Measurements from ENCODE around the gene RGS8. TPM values are rescaled to one million over a fixed set of nuclear protein-coding genes. Genes with fewer than 3 reads are reported as not detected.

Gene RGS8
- total and polyA plus RNA-seq, 4 donors: 0.05 TPM; not detected in 3

DNA sequence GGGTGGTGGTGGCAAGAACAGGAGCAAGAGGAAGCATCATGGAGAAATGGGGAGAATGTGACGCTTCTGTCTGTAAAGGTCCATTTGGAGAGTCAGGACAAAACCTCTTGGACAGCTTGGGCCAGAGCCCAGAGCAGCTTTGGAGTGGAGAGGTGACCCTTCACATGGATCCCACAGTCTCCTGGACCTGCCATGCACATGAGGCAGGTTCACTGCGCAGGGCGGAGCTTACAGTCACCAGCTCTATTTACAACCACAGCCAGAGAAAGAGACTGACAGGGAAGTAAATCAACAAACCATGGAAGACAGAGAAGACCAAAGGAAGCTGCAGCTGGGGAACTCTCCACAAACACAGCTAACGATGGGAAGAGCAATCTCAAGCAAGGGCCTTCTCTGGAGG lies 828 bp upstream of the RGS8 start:
- H3K9me3 ChIP-seq (ENCODE audit: control insufficient read depth in 4 of 4, low read length in 3 of 4): no peaks in the 10 kb centered on the region
- no peak for TF ChIP-seq TAF1 (conservative IDR thresholded peaks at IDR 0.05)
- TF ChIP-seq SP1 (IDR thresholded peaks at IDR 0.05): no peak
- TF ChIP-seq MAX (IDR thresholded peaks at IDR 0.05): no peak
- no peak for TF ChIP-seq GABPA (IDR thresholded peaks at IDR 0.05 in 1 of 2, conservative IDR thresholded peaks at IDR 0.05 in 1 of 2)
- no peak for TF ChIP-seq HNF4A (conservative IDR thresholded peaks at IDR 0.05)
- TF ChIP-seq RXRA (IDR thresholded peaks at IDR 0.05): no peak
- no peak for TF ChIP-seq FOXA1 (IDR thresholded peaks at IDR 0.05)
- no peak for TF ChIP-seq CTCF (IDR thresholded peaks at IDR 0.05; ENCODE audit: low read depth, low read length, missing input control)
- no peak for TF ChIP-seq RAD21 (IDR thresholded peaks at IDR 0.05)
- no peak for TF ChIP-seq EGR1 (IDR thresholded peaks at IDR 0.05; ENCODE audit: low read depth in 2 of 2)
- TF ChIP-seq ATF3 (IDR thresholded peaks at IDR 0.05): no peak
- H3K4me3 ChIP-seq (ENCODE audit: low read depth in 1 of 3, low read length in 3 of 3): no peak overlapping the region
- H3K27me3 ChIP-seq (ENCODE audit: control insufficient read depth in 4 of 4, insufficient read depth in 4 of 4, low read length in 3 of 4): no peaks in the 10 kb centered on the region
- no peaks in the 10 kb centered on the region for H3K36me3 ChIP-seq (ENCODE audit: control insufficient read depth in 4 of 4, insufficient read depth in 3 of 4, low read depth in 1 of 4, low read length in 3 of 4)
- WGBS: 62% methylated on average over 4 of the region's 4 CpGs
- H3K9ac ChIP-seq (ENCODE audit: low read depth in 1 of 2, low read length in 2 of 2): no peak overlapping the region
- H3K4me1 ChIP-seq (ENCODE audit: control insufficient read depth in 4 of 4, insufficient read depth in 4 of 4, low read length in 3 of 4): no peaks in the 10 kb centered on the region
- DNase-seq (ENCODE audit: low spot score): no peak
- H3K27ac ChIP-seq (ENCODE audit: low read depth in 1 of 2, low read length in 2 of 2): no peak overlapping the region

GRCh38 chr1:182682898-182683501 lies 1.4 kb downstream of the RGS8 start:
- Histone ChIP-seq H3K36me3 (ENCODE audit: control insufficient read depth in 4 of 4, insufficient read depth in 3 of 4, low read depth in 1 of 4, low read length in 3 of 4) (no peaks in the 10 kb centered on the region), H3K9me3 (ENCODE audit: control insufficient read depth in 4 of 4, low read length in 3 of 4) (no peaks in the 10 kb centered on the region), H3K27ac (ENCODE audit: low read depth in 1 of 2, low read length in 2 of 2) (no peak overlapping the region), H3K4me1 (ENCODE audit: control insufficient read depth in 4 of 4, insufficient read depth in 4 of 4, low read length in 3 of 4) (no peaks in the 10 kb centered on the region), H3K4me3 (ENCODE audit: low read depth in 1 of 3, low read length in 3 of 3) (no peak overlapping the region), H3K9ac (ENCODE audit: low read depth in 1 of 2, low read length in 2 of 2) (no peak overlapping the region), H3K27me3 (ENCODE audit: control insufficient read depth in 4 of 4, insufficient read depth in 4 of 4, low read length in 3 of 4) (no peaks in the 10 kb centered on the region)
- DNase-seq (ENCODE audit: low spot score): no peak
- 64% methylated on average over 2 of the region's 2 CpGs for WGBS
- TF ChIP-seq FOXA2 (IDR thresholded peaks at IDR 0.05): no peak
- no peak for TF ChIP-seq JUND (IDR thresholded peaks at IDR 0.05)
- no peak for TF ChIP-seq NR2F2 (IDR thresholded peaks at IDR 0.05)
- no peak for TF ChIP-seq HNF4A (conservative IDR thresholded peaks at IDR 0.05)
- no peak for TF ChIP-seq ATF3 (IDR thresholded peaks at IDR 0.05)
- no peak for TF ChIP-seq YY1 (IDR thresholded peaks at IDR 0.05)
- TF ChIP-seq, protein P1, sequence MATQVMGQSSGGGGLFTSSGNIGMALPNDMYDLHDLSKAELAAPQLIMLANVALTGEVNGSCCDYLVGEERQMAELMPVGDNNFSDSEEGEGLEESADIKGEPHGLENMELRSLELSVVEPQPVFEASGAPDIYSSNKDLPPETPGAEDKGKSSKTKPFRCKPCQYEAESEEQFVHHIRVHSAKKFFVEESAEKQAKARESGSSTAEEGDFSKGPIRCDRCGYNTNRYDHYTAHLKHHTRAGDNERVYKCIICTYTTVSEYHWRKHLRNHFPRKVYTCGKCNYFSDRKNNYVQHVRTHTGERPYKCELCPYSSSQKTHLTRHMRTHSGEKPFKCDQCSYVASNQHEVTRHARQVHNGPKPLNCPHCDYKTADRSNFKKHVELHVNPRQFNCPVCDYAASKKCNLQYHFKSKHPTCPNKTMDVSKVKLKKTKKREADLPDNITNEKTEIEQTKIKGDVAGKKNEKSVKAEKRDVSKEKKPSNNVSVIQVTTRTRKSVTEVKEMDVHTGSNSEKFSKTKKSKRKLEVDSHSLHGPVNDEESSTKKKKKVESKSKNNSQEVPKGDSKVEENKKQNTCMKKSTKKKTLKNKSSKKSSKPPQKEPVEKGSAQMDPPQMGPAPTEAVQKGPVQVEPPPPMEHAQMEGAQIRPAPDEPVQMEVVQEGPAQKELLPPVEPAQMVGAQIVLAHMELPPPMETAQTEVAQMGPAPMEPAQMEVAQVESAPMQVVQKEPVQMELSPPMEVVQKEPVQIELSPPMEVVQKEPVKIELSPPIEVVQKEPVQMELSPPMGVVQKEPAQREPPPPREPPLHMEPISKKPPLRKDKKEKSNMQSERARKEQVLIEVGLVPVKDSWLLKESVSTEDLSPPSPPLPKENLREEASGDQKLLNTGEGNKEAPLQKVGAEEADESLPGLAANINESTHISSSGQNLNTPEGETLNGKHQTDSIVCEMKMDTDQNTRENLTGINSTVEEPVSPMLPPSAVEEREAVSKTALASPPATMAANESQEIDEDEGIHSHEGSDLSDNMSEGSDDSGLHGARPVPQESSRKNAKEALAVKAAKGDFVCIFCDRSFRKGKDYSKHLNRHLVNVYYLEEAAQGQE (IDR thresholded peaks at IDR 0.05): no peak
- no peak for TF ChIP-seq TAF1 (conservative IDR thresholded peaks at IDR 0.05)
- TF ChIP-seq FOXA1 (IDR thresholded peaks at IDR 0.05): no peak
- no peak for TF ChIP-seq CTCF (IDR thresholded peaks at IDR 0.05; ENCODE audit: low read depth, low read length, missing input control)
- no peak for TF ChIP-seq RXRA (IDR thresholded peaks at IDR 0.05)
- no peak for TF ChIP-seq GABPA (IDR thresholded peaks at IDR 0.05 in 1 of 2, conservative IDR thresholded peaks at IDR 0.05 in 1 of 2)
- TF ChIP-seq HNF4G (IDR thresholded peaks at IDR 0.05): no peak
- no peak for TF ChIP-seq MAX (IDR thresholded peaks at IDR 0.05)
- no peak for TF ChIP-seq EGR1 (IDR thresholded peaks at IDR 0.05; ENCODE audit: low read depth in 2 of 2)
- TF ChIP-seq SP1 (IDR thresholded peaks at IDR 0.05): no peak
- TF ChIP-seq, protein P2, sequence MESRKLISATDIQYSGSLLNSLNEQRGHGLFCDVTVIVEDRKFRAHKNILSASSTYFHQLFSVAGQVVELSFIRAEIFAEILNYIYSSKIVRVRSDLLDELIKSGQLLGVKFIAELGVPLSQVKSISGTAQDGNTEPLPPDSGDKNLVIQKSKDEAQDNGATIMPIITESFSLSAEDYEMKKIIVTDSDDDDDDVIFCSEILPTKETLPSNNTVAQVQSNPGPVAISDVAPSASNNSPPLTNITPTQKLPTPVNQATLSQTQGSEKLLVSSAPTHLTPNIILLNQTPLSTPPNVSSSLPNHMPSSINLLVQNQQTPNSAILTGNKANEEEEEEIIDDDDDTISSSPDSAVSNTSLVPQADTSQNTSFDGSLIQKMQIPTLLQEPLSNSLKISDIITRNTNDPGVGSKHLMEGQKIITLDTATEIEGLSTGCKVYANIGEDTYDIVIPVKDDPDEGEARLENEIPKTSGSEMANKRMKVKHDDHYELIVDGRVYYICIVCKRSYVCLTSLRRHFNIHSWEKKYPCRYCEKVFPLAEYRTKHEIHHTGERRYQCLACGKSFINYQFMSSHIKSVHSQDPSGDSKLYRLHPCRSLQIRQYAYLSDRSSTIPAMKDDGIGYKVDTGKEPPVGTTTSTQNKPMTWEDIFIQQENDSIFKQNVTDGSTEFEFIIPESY (IDR thresholded peaks at IDR 0.05): no peak
- no peak for TF ChIP-seq RAD21 (IDR thresholded peaks at IDR 0.05)
